ENCODE measurements around the gene SMIM44.

The SMIM44 gene

DNA sequence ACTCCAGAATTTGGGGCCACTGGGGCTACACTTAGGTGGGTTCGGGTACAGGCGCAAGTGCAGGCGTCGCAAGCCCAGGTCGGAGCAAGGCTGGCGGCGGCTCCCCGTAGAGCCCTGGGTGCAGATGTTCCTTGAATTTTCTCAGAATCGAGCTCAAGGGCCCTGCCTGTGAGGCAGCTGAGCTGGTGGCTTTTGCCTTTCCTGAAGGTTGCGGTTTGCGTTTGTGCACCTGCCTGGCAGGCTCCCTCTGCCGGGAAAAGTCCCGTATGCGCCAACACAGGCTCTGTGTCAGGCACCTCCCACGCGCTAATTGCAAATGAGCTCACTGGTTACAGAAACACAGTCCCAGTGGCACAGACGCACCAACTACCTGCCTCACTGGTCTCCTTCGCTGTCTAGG is 11.3 kb upstream of the SMIM44 start:
- Histone ChIP-seq H3K9ac (ENCODE audit: low read length) (no peak overlapping the region), H3K4me1 (ENCODE audit: low read length) (peaks cover 4% of the 10 kb centered on the region; the same call in 1 of the 2 replicates), H2AFZ (ENCODE audit: low read depth, low read length) (no peak overlapping the region), H3K4me3 (ENCODE audit: low read length) (no peak overlapping the region), H3K36me3 (replicated peaks; ENCODE audit: low read depth, low read length) (peaks cover 33% of the 10 kb centered on the region), H4K20me1 (ENCODE audit: insufficient read depth, low read length) (no peaks in the 10 kb centered on the region; the same call in 1 of the 2 replicates), H3K79me2 (ENCODE audit: low read length) (peaks cover 30% of the 10 kb centered on the region), H3K27ac (ENCODE audit: low read length) (no peak overlapping the region), H3K9me3 (ENCODE audit: insufficient read depth, low read length) (no peaks in the 10 kb centered on the region), H3K27me3 (ENCODE audit: low read depth, low read length) (no peaks in the 10 kb centered on the region), H3K4me2 (ENCODE audit: low read length) (no peak overlapping the region)
- TF ChIP-seq, protein P1, sequence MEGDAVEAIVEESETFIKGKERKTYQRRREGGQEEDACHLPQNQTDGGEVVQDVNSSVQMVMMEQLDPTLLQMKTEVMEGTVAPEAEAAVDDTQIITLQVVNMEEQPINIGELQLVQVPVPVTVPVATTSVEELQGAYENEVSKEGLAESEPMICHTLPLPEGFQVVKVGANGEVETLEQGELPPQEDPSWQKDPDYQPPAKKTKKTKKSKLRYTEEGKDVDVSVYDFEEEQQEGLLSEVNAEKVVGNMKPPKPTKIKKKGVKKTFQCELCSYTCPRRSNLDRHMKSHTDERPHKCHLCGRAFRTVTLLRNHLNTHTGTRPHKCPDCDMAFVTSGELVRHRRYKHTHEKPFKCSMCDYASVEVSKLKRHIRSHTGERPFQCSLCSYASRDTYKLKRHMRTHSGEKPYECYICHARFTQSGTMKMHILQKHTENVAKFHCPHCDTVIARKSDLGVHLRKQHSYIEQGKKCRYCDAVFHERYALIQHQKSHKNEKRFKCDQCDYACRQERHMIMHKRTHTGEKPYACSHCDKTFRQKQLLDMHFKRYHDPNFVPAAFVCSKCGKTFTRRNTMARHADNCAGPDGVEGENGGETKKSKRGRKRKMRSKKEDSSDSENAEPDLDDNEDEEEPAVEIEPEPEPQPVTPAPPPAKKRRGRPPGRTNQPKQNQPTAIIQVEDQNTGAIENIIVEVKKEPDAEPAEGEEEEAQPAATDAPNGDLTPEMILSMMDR (IDR thresholded peaks at IDR 0.05; ENCODE audit: low read depth, low read length): no peak
- no peak for TF ChIP-seq EZH2phosphoT487 (IDR thresholded peaks at IDR 0.05; ENCODE audit: low read depth)

DNA sequence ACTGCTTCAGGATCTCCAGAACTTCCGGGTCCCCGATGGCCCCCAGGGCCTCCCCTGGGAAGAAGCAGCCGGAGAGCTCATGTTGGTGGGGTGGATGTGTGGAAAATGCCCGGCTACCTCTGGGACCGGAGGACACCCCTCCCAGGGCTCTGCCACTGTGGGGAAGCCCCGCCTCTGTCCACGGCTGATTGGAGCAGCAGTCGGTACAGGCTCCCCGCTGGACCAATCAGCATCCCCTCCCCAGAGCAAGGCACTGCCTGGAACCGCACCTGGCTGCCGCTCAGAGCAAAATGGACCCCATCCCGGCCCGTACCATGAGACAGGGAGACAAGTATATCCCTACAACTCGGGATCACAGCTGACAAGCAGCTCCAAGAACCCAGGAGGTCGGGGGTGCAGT is 10.8 kb upstream of the SMIM44 start:
- no peak overlapping the region for H2AFZ ChIP-seq (ENCODE audit: low read depth, low read length)
- no peak overlapping the region for H3K4me3 ChIP-seq (ENCODE audit: low read length)
- H3K4me2 ChIP-seq (ENCODE audit: low read length): no peak overlapping the region
- no peaks in the 10 kb centered on the region for H3K9me3 ChIP-seq (ENCODE audit: insufficient read depth, low read length)
- H3K27me3 ChIP-seq (ENCODE audit: low read depth, low read length): no peaks in the 10 kb centered on the region
- peaks cover 25% of the 10 kb centered on the region for H3K79me2 ChIP-seq (ENCODE audit: low read length)
- H3K9ac ChIP-seq (ENCODE audit: low read length): no peak overlapping the region
- no peaks in the 10 kb centered on the region; the same call in 1 of the 2 replicates for H4K20me1 ChIP-seq (ENCODE audit: insufficient read depth, low read length)
- H3K36me3 ChIP-seq (replicated peaks; ENCODE audit: low read depth, low read length): peaks cover 33% of the 10 kb centered on the region
- H3K4me1 ChIP-seq (ENCODE audit: low read length): no peaks in the 10 kb centered on the region
- TF ChIP-seq, protein P1 (IDR thresholded peaks at IDR 0.05; ENCODE audit: low read depth, low read length): no peak
- no peak for TF ChIP-seq EZH2phosphoT487 (IDR thresholded peaks at IDR 0.05; ENCODE audit: low read depth)
- H3K27ac ChIP-seq (ENCODE audit: low read length): no peak overlapping the region

DNA sequence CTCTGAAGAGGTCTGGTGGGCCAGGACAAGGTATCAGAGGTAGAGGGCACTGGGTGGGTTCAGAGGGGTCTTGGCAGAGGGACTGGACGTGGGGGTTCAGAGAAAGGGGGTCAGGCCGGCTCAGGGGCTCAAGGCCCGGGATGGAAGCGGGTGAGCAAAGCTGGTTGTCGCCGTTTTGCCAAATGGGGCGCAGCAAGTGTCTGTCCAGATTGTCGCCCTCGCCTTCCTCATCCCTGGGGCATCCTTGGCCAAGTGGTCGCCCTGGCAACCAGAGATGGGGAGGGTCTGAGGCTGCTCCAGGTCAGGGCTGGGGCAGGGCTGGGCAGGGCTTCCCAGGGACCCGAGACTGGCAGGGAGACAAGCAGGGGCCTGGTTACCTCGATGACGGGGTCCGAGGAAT is 10.4 kb upstream of the SMIM44 start:
- Histone ChIP-seq H3K4me1 (ENCODE audit: low read length) (no peaks in the 10 kb centered on the region), H3K9me3 (ENCODE audit: insufficient read depth, low read length) (no peaks in the 10 kb centered on the region), H4K20me1 (ENCODE audit: insufficient read depth, low read length) (no peaks in the 10 kb centered on the region; the same call in 1 of the 2 replicates), H3K4me3 (ENCODE audit: low read length) (no peak overlapping the region), H2AFZ (ENCODE audit: low read depth, low read length) (no peak overlapping the region), H3K4me2 (ENCODE audit: low read length) (no peak overlapping the region), H3K27me3 (ENCODE audit: low read depth, low read length) (no peaks in the 10 kb centered on the region), H3K79me2 (ENCODE audit: low read length) (peaks cover 21% of the 10 kb centered on the region), H3K27ac (ENCODE audit: low read length) (no peak overlapping the region), H3K9ac (ENCODE audit: low read length) (no peak overlapping the region), H3K36me3 (replicated peaks; ENCODE audit: low read depth, low read length) (peaks cover 33% of the 10 kb centered on the region)
- TF ChIP-seq, protein P1 (IDR thresholded peaks at IDR 0.05; ENCODE audit: low read depth, low read length): no peak
- no peak for TF ChIP-seq EZH2phosphoT487 (IDR thresholded peaks at IDR 0.05; ENCODE audit: low read depth)

DNA sequence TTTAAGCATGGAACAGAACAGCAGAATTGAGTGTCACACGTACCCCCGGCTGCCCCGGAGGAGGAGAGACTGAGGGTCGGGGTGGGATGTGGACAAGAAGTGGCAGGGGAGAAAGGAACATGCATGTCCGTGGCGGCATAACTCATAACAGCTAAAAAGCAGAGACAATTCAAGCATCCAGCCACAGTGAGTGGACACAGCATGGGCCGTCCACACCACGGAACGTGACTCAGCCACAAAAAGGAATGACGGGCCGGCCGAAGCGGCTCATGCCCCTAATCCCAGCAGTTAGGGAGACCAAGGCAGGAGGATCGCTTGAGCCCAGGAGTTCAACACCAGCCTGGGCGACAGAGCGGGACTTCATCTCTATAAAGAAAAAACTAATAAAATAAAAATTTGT is 9.7 kb upstream of the SMIM44 start:
- no peak overlapping the region for H3K9ac ChIP-seq (ENCODE audit: low read length)
- TF ChIP-seq, protein P1 (IDR thresholded peaks at IDR 0.05; ENCODE audit: low read depth, low read length): no peak
- TF ChIP-seq EZH2phosphoT487 (IDR thresholded peaks at IDR 0.05; ENCODE audit: low read depth): no peak
- no peaks in the 10 kb centered on the region for H3K27me3 ChIP-seq (ENCODE audit: low read depth, low read length)
- H3K79me2 ChIP-seq (ENCODE audit: low read length): peaks cover 14% of the 10 kb centered on the region
- no peaks in the 10 kb centered on the region; the same call in 1 of the 2 replicates for H4K20me1 ChIP-seq (ENCODE audit: insufficient read depth, low read length)
- no peak overlapping the region for H2AFZ ChIP-seq (ENCODE audit: low read depth, low read length)
- H3K27ac ChIP-seq (ENCODE audit: low read length): no peak overlapping the region
- H3K4me3 ChIP-seq (ENCODE audit: low read length): no peak overlapping the region
- no peaks in the 10 kb centered on the region for H3K4me1 ChIP-seq (ENCODE audit: low read length)
- no peaks in the 10 kb centered on the region for H3K9me3 ChIP-seq (ENCODE audit: insufficient read depth, low read length)
- no peak overlapping the region for H3K4me2 ChIP-seq (ENCODE audit: low read length)
- H3K36me3 ChIP-seq (replicated peaks; ENCODE audit: low read depth, low read length): peaks cover 36% of the 10 kb centered on the region
